Heart left ventricle (tissue), 16 donors: ENCODE results near the gene CDC42EP4. TPM values are rescaled to one million over a fixed set of nuclear protein-coding genes. Genes with fewer than 3 reads are reported as not detected.

ENCODE experiments used
- ATAC-seq, 4 donors: fragments of 200-7000 bp; cut with Tn5 transposase; one replicate each; pipeline ENCODE4 v1.9.1; 2020 to 2022; ENCODE audit warnings: moderate library complexity in 4 of 4, mild to moderate bottlenecking in 3 of 4, moderate number of reproducible peaks in 1 of 4
- DNase-seq, 5 donors: peaks; one replicate each; pipeline ENCODE4 v3.0.0-alpha.2; 2020
- H3K27ac ChIP-seq, 12 donors: fragments of 200-600 bp; sonication (generic) in 4 of 12; one replicate each; pipeline versions ENCODE4 v1.5.0 to v1.8.0; 2016 to 2022; ENCODE audit warnings: mild to moderate bottlenecking in 2 of 12
- H3K27me3 ChIP-seq, 9 donors: fragments of 200-600 bp; sonication (generic) in 2 of 9; one replicate each; pipeline versions ENCODE4 v1.5.1 to v1.8.0; 2016 to 2022; ENCODE audit warnings: mild to moderate bottlenecking in 3 of 9
- H3K36me3 ChIP-seq, 9 donors: fragments of 200-600 bp; sonication (generic) in 2 of 9; one replicate each; pipeline versions ENCODE4 v1.5.0 to v1.8.0; 2018 to 2022; ENCODE audit warnings: mild to moderate bottlenecking in 2 of 9
- H3K4me1 ChIP-seq, 12 donors: fragments of 200-600 bp; sonication (generic) in 4 of 12; one replicate each; pipeline versions ENCODE4 v1.5.0 to v1.8.0; 2016 to 2022; ENCODE audit warnings: mild to moderate bottlenecking in 3 of 12
- H3K4me3 ChIP-seq, 12 donors: fragments of 200-600 bp; sonication (generic) in 4 of 12; one replicate each; pipeline versions ENCODE4 v1.5.0 to v1.8.0; 2017 to 2022; ENCODE audit warnings: mild to moderate bottlenecking in 9 of 12, moderate library complexity in 4 of 12
- H3K9me3 ChIP-seq, 12 donors: fragments of 200-600 bp; sonication (generic) in 4 of 12; one replicate each; pipeline versions ENCODE4 v1.5.0 to v1.8.0; 2016 to 2022; ENCODE audit warnings: mild to moderate bottlenecking in 1 of 12
- CTCF ChIP-seq, 12 donors: fragments of 200-600 bp; sonication (generic) in 4 of 12; IDR thresholded peaks; one replicate each; pipeline versions ENCODE4 v1.5.0 to v1.8.0; 2018 to 2022; ENCODE audit warnings: antibody characterized with exemption in 12 of 12, mild to moderate bottlenecking in 5 of 12
- POLR2A ChIP-seq, 2 donors: fragments of 450-650 bp; IDR thresholded peaks; one replicate each; pipeline ENCODE4 v1.6.1; 2017; ENCODE audit warnings: antibody characterized with exemption in 2 of 2, mild to moderate bottlenecking in 2 of 2, moderate library complexity in 2 of 2
- WGBS, 4 donors: extraction: QIAGEN DNeasy Blood & Tissue Kit in 2 of 4; methylation state at CpG; one replicate each; pipeline versions ENCODE4 v1.1.5 to v1.1.7; 2013 to 2018; 5-methylcytosine and 5-hydroxymethylcytosine counted together
- intact Hi-C, 10 donors: fragments of 100-400 bp; cut with DNase I; formaldehyde crosslinking; loops; one replicate each; pipeline versions ENCODE4 v1.11.1 to v1.14.2; 2022
- polyA plus RNA-seq, 2 donors: library from polyadenylated mRNA; stranded (reverse); fragments of 200-250 nt; gene quantifications; one replicate each; pipeline ENCODE4 v1.2.3, GENCODE V29; 2013
- total RNA-seq, 9 donors: library from RNA; depleted of rRNA in 2 of 9; stranded (reverse); fragments of >200 nt in 2 of 9; fragmentation: NEBNext Ultra II Directional in 3 of 9; extraction: Animal tissue kit (Norgen Biotek cat#: 25700) in 3 of 9; gene quantifications; one replicate each; pipeline versions ENCODE4 v1.1.0 to v1.2.4, GENCODE V29; 2016 to 2023
- donor health status: ischemic (EF 13 %, LVEDD 7.1; RV severe dilation, severe dysfunction).
- donor health status: healthy with polysubstance abuse.
- donor health status: DM: no; HTN: yes; CAD: no.
- donor health status: DM: no; HTN: no; CAD: no.
- donor health status: ischemic (EF 25% LVEDD 6.9; RV normal size, moderate dysfunction).
- donor health status: ischemic (EF 25% LVEDD 5.7; RV mildly dilated, moderate dysfunction).
- donor health status: healthy.
- donor health status: DM: yes; HTN: yes; CAD: no.
- donor health status: ischemic (EF 35%, LVEDD 5.7; RV mildly dilated, moderate dysfunction).
- donor health status: nonischemic (EF 11% LVEDD 7.7; RV severe dilation, severe dysfunction).
- donor health status: DM: yes; HTN: yes; CAD: no.
- donor health status: PGD.
- donor health status: ischemic (EF 29% LVEDD 5.4; RV normal size, mild dysfunction).
- donor health status: nonischemic (EF 23%, LVEDD 6.1; RV moderate dilation, normal function).

The CDC42EP4 gene
- total and polyA plus RNA-seq, 11 donors: 18.6 to 103 (median 37.5) TPM

GRCh38 chr17:73248532-73248931 is 63.3 kb downstream of the CDC42EP4 start:
- H3K36me3 ChIP-seq: peaks cover 0 to 58% (median 39%) of the 10 kb centered on the region in 9 donors
- intact Hi-C loops: loop anchor here in 4 of 10 donors (5.0 to 10.0 kb wide), 3 partner anchors 51 to 524 kb away; no protein-coding TSS in a partner anchor

GRCh38 chr17:73247726-73248125 is 64.1 kb downstream of the CDC42EP4 start:
- DNase-seq: no peak
- no peak for ATAC-seq
- Histone ChIP-seq H3K4me1 (no peaks in the 10 kb centered on the region), H3K36me3 (peaks cover 0 to 63% (median 47%) of the 10 kb centered on the region in 9 donors), H3K4me3 (no peak overlapping the region), H3K27me3 (no peaks in the 10 kb centered on the region), H3K27ac (no peak overlapping the region), H3K9me3 (no peaks in the 10 kb centered on the region)
- WGBS, 4 donors: 91 to 96% (median 93%) methylated on average over 2 of the region's 2 CpGs
- intact Hi-C loops: loop anchor here in 4 of 10 donors (5.0 to 10.0 kb wide), 3 partner anchors 50 to 523 kb away; no protein-coding TSS in a partner anchor
- TF ChIP-seq CTCF (IDR thresholded peaks at IDR 0.05): peak in 5 of 12 donors; percentile 11 to 29 (median 20)
- TF ChIP-seq POLR2A (IDR thresholded peaks at IDR 0.05): no peak

More at GRCh38 chr17:73248532-73248931, 63.3 kb downstream of the CDC42EP4 start:
- no peak overlapping the region for H3K27ac ChIP-seq
- no peak for TF ChIP-seq CTCF (IDR thresholded peaks at IDR 0.05)
- TF ChIP-seq POLR2A (IDR thresholded peaks at IDR 0.05): no peak
- no peaks in the 10 kb centered on the region for H3K4me1 ChIP-seq
- no peak for ATAC-seq
- no peak for DNase-seq
- H3K4me3 ChIP-seq: no peak overlapping the region
- WGBS, 4 donors: 89 to 94% (median 92%) methylated on average over 10 of the region's 10 CpGs
- no peaks in the 10 kb centered on the region for H3K27me3 ChIP-seq
- H3K9me3 ChIP-seq: no peaks in the 10 kb centered on the region

- TF ChIP-seq POLR2A (IDR thresholded peaks at IDR 0.05) (no peak), CTCF (IDR thresholded peaks at IDR 0.05) (no peak)
- ATAC-seq: no peak
Measured at GRCh38 chr17:73240561-73240960, 71.2 kb downstream of the CDC42EP4 start.

GRCh38 chr17:73237714-73238113 is 74.1 kb downstream of the CDC42EP4 start:
- intact Hi-C loops: loop anchor here in 1 of 10 donors (5.0 kb wide), 1 partner anchor 500 kb away; no protein-coding TSS in a partner anchor
- DNase-seq (no peak), ATAC-seq (no peak)
- WGBS, 4 donors: 69 to 75% (median 72%) methylated on average over 6 of the region's 6 CpGs
- Histone ChIP-seq H3K4me1 (peaks cover 0 to 41% (median 18%) of the 10 kb centered on the region in 12 donors), H3K4me3 (no peak overlapping the region), H3K27me3 (no peaks in the 10 kb centered on the region), H3K36me3 (peaks cover 0 to 62% (median 40%) of the 10 kb centered on the region in 9 donors), H3K27ac (no peak overlapping the region), H3K9me3 (no peaks in the 10 kb centered on the region)
- no peak for TF ChIP-seq POLR2A (IDR thresholded peaks at IDR 0.05)
- TF ChIP-seq CTCF (IDR thresholded peaks at IDR 0.05): no peak

More at GRCh38 chr17:73240561-73240960, 71.2 kb downstream of the CDC42EP4 start:
- 53 to 63% (median 56%) methylated on average over 2 of the region's 2 CpGs for WGBS, 4 donors
- Histone ChIP-seq H3K4me1 (peaks cover 0 to 33% (median 12%) of the 10 kb centered on the region in 12 donors), H3K36me3 (peaks cover 0 to 84% (median 64%) of the 10 kb centered on the region in 9 donors), H3K27me3 (no peaks in the 10 kb centered on the region), H3K4me3 (no peak overlapping the region), H3K27ac (no peak overlapping the region), H3K9me3 (no peaks in the 10 kb centered on the region)
- intact Hi-C loops: loop anchor here in 2 of 10 donors (10.0 kb wide), 1 partner anchor 516 kb away; no protein-coding TSS in a partner anchor
- DNase-seq: no peak
